ENCODE measurements around the gene CNDP1. TPM values are rescaled to one million over a fixed set of nuclear protein-coding genes. Genes with fewer than 3 reads are reported as not detected.

The CNDP1 gene
- total RNA-seq, 1 donor from 2014 or later: not detected

DNA sequence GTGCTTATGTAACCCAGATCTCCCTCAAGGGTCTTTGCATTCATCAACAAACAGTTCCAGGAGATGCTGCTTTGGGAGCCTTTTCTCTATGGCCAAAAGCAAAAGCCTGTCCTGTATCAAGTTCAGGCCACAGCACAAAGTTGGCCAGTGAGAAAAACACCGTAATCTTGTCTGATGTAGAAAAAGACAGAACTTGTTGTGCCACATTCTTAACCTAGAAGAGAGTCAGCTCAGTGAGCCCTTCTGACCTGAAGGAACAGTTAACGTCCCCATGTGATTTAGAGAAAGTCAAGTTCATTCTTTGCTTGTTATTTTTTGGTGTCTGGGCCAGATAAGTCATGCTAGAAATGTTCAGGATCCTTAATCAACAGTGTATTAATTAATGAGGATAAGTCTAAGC is 7.8 kb upstream of the CNDP1 start:
- Histone ChIP-seq H3K4me3 (no peak overlapping the region), H3K36me3 (no peaks in the 10 kb centered on the region), H2AFZ (replicated peaks) (no peak overlapping the region), H3K9ac (no peak overlapping the region), H3K4me2 (no peak overlapping the region), H3K4me1 (no peaks in the 10 kb centered on the region), H3K79me2 (ENCODE audit: low read depth) (no peaks in the 10 kb centered on the region), H3K27ac (no peak overlapping the region), H3K27me3 (no peaks in the 10 kb centered on the region), H3K9me3 (ENCODE audit: low read depth) (no peaks in the 10 kb centered on the region), H4K20me1 (ENCODE audit: low read depth) (no peaks in the 10 kb centered on the region), H3F3A (ENCODE audit: low read depth) (no peaks in the 10 kb centered on the region)
- Mint-ChIP-seq H3K4me3 (no peak overlapping the region), H3K36me3 (peaks cover 14% of the 10 kb centered on the region), H3K4me1 (peaks cover 4% of the 10 kb centered on the region), H3K9me3 (peaks cover 11% of the 10 kb centered on the region), H3K27me3 (ENCODE audit: insufficient read depth, low read depth) (peaks cover 10% of the 10 kb centered on the region), H3K27ac (no peak overlapping the region)
- DNase-seq (ENCODE audit: low spot score): no peak
- TF ChIP-seq EZH2phosphoT487 (IDR thresholded peaks at IDR 0.05): no peak
- TF ChIP-seq, protein P1, sequence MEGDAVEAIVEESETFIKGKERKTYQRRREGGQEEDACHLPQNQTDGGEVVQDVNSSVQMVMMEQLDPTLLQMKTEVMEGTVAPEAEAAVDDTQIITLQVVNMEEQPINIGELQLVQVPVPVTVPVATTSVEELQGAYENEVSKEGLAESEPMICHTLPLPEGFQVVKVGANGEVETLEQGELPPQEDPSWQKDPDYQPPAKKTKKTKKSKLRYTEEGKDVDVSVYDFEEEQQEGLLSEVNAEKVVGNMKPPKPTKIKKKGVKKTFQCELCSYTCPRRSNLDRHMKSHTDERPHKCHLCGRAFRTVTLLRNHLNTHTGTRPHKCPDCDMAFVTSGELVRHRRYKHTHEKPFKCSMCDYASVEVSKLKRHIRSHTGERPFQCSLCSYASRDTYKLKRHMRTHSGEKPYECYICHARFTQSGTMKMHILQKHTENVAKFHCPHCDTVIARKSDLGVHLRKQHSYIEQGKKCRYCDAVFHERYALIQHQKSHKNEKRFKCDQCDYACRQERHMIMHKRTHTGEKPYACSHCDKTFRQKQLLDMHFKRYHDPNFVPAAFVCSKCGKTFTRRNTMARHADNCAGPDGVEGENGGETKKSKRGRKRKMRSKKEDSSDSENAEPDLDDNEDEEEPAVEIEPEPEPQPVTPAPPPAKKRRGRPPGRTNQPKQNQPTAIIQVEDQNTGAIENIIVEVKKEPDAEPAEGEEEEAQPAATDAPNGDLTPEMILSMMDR (IDR thresholded peaks at IDR 0.05): no peak
- TF ChIP-seq EZH2 (IDR thresholded peaks at IDR 0.05): no peak

DNA sequence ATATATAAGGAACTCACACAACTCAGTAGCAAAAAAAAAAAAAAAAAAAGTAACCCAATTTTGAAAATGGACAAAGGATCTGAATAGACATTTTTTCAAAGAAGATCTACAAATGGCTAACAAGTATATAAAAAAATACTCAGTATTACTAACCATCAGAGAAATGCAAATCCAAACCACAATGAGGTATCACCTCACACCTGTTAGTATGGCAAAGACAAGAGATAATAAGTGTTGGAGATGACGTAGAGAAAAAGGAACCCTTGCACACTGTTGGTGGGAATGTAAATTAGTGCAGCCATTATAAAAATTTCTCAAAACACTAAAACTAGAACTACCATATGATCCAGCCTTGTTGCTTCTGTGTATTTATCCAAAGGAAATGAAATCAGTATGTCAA is 5.8 kb upstream of the CNDP1 start:
- no peaks in the 10 kb centered on the region for H3K9me3 ChIP-seq (ENCODE audit: low read depth)
- TF ChIP-seq EZH2 (IDR thresholded peaks at IDR 0.05) (no peak), EZH2phosphoT487 (IDR thresholded peaks at IDR 0.05) (no peak)
- TF ChIP-seq, protein P1 (IDR thresholded peaks at IDR 0.05): no peak
- H3K4me2 ChIP-seq: no peak overlapping the region
- no peak overlapping the region for H2AFZ ChIP-seq (replicated peaks)
- no peaks in the 10 kb centered on the region for H3K36me3 ChIP-seq
- H3K27me3 ChIP-seq: no peaks in the 10 kb centered on the region
- no peaks in the 10 kb centered on the region for H3F3A ChIP-seq (ENCODE audit: low read depth)
- Mint-ChIP-seq H3K4me3 (no peak overlapping the region), H3K27me3 (ENCODE audit: insufficient read depth, low read depth) (peaks cover 10% of the 10 kb centered on the region), H3K36me3 (no peaks in the 10 kb centered on the region), H3K4me1 (peaks cover 3% of the 10 kb centered on the region), H3K9me3 (peaks cover 5% of the 10 kb centered on the region), H3K27ac (no peak overlapping the region)
- H3K79me2 ChIP-seq (ENCODE audit: low read depth): no peaks in the 10 kb centered on the region
- H3K4me1 ChIP-seq: no peaks in the 10 kb centered on the region
- no peak overlapping the region for H3K27ac ChIP-seq
- DNase-seq (ENCODE audit: low spot score): no peak
- no peaks in the 10 kb centered on the region for H4K20me1 ChIP-seq (ENCODE audit: low read depth)
- no peak overlapping the region for H3K4me3 ChIP-seq
- no peak overlapping the region for H3K9ac ChIP-seq

DNA sequence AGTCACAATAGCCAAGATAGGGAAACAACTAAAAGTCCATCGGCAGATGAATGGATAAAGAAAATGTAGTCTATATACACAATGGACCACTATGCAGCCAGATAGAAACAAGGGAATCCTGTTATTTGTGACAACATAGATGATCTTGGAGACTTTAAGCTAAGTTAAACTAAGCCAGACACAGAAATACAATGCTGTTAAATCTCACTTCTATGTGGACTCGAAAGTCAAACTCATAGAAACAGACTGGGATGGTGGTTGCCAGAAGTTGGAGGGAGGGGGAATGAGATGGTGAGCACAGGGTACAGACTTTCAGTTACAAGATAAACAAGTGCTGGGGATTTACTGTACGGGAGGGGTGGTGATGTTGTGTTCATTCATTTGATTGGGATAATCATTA is 5.4 kb upstream of the CNDP1 start:
- no peaks in the 10 kb centered on the region for H3K4me1 ChIP-seq
- no peaks in the 10 kb centered on the region for H3K36me3 ChIP-seq
- Mint-ChIP-seq H3K9me3 (peaks cover 5% of the 10 kb centered on the region), H3K27me3 (ENCODE audit: insufficient read depth, low read depth) (peaks cover 10% of the 10 kb centered on the region), H3K4me1 (no peaks in the 10 kb centered on the region), H3K27ac (no peak overlapping the region), H3K36me3 (no peaks in the 10 kb centered on the region), H3K4me3 (no peak overlapping the region)
- no peak overlapping the region for H3K27ac ChIP-seq
- H3K79me2 ChIP-seq (ENCODE audit: low read depth): no peaks in the 10 kb centered on the region
- TF ChIP-seq EZH2phosphoT487 (IDR thresholded peaks at IDR 0.05): no peak
- no peak for TF ChIP-seq EZH2 (IDR thresholded peaks at IDR 0.05)
- TF ChIP-seq, protein P1 (IDR thresholded peaks at IDR 0.05): no peak
- no peak overlapping the region for H3K9ac ChIP-seq
- no peaks in the 10 kb centered on the region for H3F3A ChIP-seq (ENCODE audit: low read depth)
- no peaks in the 10 kb centered on the region for H3K9me3 ChIP-seq (ENCODE audit: low read depth)
- H2AFZ ChIP-seq (replicated peaks): no peak overlapping the region
- H3K4me3 ChIP-seq: no peak overlapping the region
- no peaks in the 10 kb centered on the region for H3K27me3 ChIP-seq
- DNase-seq (ENCODE audit: low spot score): no peak
- no peaks in the 10 kb centered on the region for H4K20me1 ChIP-seq (ENCODE audit: low read depth)
- no peak overlapping the region for H3K4me2 ChIP-seq
